Measurements from ENCODE around the gene EML4. TPM values are rescaled to one million over a fixed set of nuclear protein-coding genes. Genes with fewer than 3 reads are reported as not detected.

EML4 gene
- total RNA-seq, 4 donors from 2014 or later: 20.8 to 29.8 (median 25.3) TPM

DNA sequence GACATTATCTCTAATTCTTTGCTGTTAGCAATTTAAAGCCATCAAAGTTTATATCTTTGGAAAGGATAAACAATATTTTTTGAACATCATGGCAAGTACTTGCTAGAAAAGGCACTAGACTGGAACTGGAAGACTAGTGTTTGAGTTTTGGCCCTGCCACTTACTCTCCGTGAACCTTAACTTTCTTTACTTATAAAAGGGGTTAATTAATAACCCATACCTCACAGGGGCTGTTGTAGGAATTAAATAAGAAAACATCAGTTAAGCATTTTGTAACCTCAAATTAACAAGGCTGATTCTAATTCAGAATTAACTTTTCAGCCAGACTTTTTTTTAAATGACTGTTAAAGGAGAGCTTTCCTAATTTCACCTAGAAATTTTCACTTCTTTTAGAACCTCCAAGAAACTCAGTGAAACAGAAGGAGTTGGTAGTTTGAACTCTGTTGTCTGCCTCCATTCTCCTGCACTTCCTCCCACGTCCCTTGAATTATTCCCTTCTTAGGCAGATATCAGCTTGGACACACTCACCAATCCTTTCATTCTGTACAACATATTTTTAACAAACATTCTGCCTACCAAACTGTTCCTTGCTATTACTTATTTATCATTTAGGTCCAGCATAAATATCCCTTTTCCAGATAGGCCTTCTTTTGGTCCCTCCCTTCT is 112.4 kb downstream of the EML4 start:
- no peaks in the 10 kb centered on the region for H3K9me3 ChIP-seq
- no peaks in the 10 kb centered on the region for H3K4me1 ChIP-seq
- H3K4me3 ChIP-seq: no peak overlapping the region
- DNase-seq (ENCODE audit: low spot score in 2 of 2): no peak
- no peak overlapping the region for H3K27ac ChIP-seq
- TF ChIP-seq POLR2A (IDR thresholded peaks at IDR 0.05) (no peak), EP300 (IDR thresholded peaks at IDR 0.05) (no peak)
- TF ChIP-seq, protein P1, sequence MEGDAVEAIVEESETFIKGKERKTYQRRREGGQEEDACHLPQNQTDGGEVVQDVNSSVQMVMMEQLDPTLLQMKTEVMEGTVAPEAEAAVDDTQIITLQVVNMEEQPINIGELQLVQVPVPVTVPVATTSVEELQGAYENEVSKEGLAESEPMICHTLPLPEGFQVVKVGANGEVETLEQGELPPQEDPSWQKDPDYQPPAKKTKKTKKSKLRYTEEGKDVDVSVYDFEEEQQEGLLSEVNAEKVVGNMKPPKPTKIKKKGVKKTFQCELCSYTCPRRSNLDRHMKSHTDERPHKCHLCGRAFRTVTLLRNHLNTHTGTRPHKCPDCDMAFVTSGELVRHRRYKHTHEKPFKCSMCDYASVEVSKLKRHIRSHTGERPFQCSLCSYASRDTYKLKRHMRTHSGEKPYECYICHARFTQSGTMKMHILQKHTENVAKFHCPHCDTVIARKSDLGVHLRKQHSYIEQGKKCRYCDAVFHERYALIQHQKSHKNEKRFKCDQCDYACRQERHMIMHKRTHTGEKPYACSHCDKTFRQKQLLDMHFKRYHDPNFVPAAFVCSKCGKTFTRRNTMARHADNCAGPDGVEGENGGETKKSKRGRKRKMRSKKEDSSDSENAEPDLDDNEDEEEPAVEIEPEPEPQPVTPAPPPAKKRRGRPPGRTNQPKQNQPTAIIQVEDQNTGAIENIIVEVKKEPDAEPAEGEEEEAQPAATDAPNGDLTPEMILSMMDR (IDR thresholded peaks at IDR 0.05): no peak
- 90 to 94% methylated on average over 2 of the region's 2 CpGs for WGBS, 2 donors
- H3K27me3 ChIP-seq: no peaks in the 10 kb centered on the region
- peaks cover 0 to 44% (median 0%) of the 10 kb centered on the region in 3 donors for H3K36me3 ChIP-seq

DNA sequence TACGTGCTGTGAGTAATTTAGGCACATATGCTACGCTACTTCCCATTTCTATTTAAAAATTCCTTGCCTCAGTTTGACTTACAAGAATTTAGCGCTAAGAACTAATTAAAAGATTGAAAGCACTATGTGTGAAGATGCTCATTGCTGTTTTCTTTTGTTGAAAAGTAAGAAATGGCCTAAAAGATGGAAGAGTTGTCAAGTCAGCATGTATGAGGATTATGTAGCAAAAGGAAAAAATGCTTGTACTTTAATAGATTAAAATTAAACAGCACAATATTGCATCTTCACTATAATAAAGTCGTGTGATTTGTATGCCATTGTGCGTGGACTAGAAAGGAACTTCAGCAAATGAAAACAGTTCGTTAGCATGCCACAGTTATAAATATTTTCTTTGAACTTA is 114.9 kb downstream of the EML4 start:
- whole genome bisulfite sequencing, 2 donors: 94% methylated on average over 6 of the region's 6 CpGs
- Histone ChIP-seq H3K4me1 (no peaks in the 10 kb centered on the region), H3K9me3 (no peaks in the 10 kb centered on the region), H3K27ac (no peak overlapping the region), H3K27me3 (no peaks in the 10 kb centered on the region), H3K4me3 (no peak overlapping the region), H3K36me3 (peaks cover 0 to 47% (median 0%) of the 10 kb centered on the region in 3 donors)
- DNase-seq (ENCODE audit: low spot score in 2 of 2): no peak
- TF ChIP-seq, protein P1 (IDR thresholded peaks at IDR 0.05): no peak
- TF ChIP-seq EP300 (IDR thresholded peaks at IDR 0.05) (no peak), POLR2A (IDR thresholded peaks at IDR 0.05) (no peak)

DNA sequence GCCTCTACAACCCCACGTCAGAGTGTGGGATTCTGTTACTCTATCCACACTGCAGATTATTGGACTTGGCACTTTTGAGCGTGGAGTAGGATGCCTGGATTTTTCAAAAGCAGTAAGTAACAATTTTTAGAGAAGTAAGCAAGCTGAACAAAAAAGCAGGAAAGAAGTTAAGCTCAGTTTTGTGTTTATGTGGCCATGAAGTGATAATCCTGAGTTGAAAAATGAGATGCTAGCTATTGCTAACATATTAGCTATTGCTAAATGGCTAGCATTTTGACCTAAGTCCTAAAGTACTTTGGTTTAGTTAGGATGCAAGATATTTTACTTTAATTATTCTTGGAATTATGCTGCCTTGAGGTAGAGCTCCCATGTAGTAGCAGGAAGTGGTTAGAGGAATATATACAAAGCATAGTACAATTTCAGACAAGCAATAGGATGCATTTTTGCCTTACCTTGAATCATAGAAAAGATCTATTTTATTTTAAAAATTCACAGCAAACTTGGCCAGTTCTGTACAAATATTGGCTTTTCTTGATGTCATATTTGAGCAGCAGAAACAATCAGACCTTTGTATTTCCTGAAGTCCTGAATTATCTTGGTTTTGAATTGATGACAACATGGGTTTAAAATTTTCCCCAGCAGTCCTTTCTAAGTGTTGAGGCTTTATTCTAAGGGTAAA is 117.3 kb downstream of the EML4 start:
- H3K4me1 ChIP-seq: no peaks in the 10 kb centered on the region
- TF ChIP-seq EP300 (IDR thresholded peaks at IDR 0.05): no peak
- TF ChIP-seq POLR2A (IDR thresholded peaks at IDR 0.05): no peak
- TF ChIP-seq, protein P1 (IDR thresholded peaks at IDR 0.05): no peak
- no peak overlapping the region for H3K27ac ChIP-seq
- DNase-seq (ENCODE audit: low spot score in 2 of 2): no peak
- H3K9me3 ChIP-seq: no peaks in the 10 kb centered on the region
- H3K36me3 ChIP-seq: peaks cover 0 to 36% (median 0%) of the 10 kb centered on the region in 3 donors
- H3K4me3 ChIP-seq: no peak overlapping the region
- WGBS, 2 donors: 87 to 97% methylated on average over 2 of the region's 2 CpGs
- no peaks in the 10 kb centered on the region for H3K27me3 ChIP-seq

DNA sequence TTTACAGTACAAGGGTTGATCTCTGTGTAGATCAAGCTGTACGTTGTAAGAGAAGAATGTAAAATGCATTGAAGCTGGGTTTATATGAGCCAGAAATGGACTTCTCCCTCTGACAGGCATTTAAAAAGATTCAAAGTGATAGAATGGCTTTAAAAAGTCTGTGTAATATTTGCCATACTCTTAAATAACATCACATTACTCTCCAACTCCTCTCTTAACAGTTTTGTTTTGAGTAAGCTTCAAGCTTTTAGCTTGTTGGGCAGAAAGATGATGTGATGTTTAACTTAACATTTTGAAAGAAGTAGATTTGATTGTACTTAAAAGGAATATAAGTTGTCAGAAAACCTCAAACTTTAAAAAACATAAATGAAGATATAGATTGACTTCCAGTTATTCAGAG is 119.7 kb downstream of the EML4 start:
- H3K9me3 ChIP-seq: no peaks in the 10 kb centered on the region
- no peaks in the 10 kb centered on the region for H3K27me3 ChIP-seq
- WGBS, 2 donors: 85 to 98% methylated on average over 1 of the region's 1 CpG
- no peaks in the 10 kb centered on the region for H3K4me1 ChIP-seq
- DNase-seq (ENCODE audit: low spot score in 2 of 2): no peak
- H3K36me3 ChIP-seq: peaks cover 0 to 32% (median 0%) of the 10 kb centered on the region in 3 donors
- H3K27ac ChIP-seq: no peak overlapping the region
- no peak for TF ChIP-seq EP300 (IDR thresholded peaks at IDR 0.05)
- no peak for TF ChIP-seq POLR2A (IDR thresholded peaks at IDR 0.05)
- TF ChIP-seq, protein P1 (IDR thresholded peaks at IDR 0.05): no peak
- H3K4me3 ChIP-seq: no peak overlapping the region

DNA sequence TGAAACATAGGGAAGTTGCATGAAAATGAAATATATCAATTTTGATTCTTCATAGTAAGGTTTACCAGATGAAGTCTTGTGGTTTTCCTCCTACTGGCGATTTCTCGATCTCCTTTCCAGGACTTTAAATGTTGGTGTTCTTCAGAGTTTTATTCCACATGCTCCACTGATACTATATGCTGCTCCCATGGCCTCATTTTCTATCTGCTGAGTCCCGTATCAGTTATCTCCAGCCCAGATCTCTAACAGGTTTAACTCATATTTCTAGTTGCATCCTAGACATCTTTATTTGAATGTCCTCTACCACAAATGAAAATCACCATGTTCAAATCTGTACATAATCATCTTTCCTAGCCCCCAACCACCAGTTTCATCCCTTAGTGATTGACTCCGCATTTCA is 120.1 kb downstream of the EML4 start:
- Histone ChIP-seq H3K27ac (no peak overlapping the region), H3K9me3 (no peaks in the 10 kb centered on the region), H3K4me3 (no peak overlapping the region), H3K27me3 (no peaks in the 10 kb centered on the region), H3K4me1 (no peaks in the 10 kb centered on the region), H3K36me3 (peaks cover 0 to 30% (median 0%) of the 10 kb centered on the region in 3 donors)
- WGBS, 2 donors: 91 to 94% methylated on average over 4 of the region's 4 CpGs
- DNase-seq (ENCODE audit: low spot score in 2 of 2): no peak
- no peak for TF ChIP-seq EP300 (IDR thresholded peaks at IDR 0.05)

Data from tibial nerve (tissue), 4 donors.